ENCODE measurements around the gene FAM234B.
"Not testable (repeated sequence)": the region's sequence is repeated elsewhere in the genome, so short reads cannot be mapped to it uniquely, and the experiment has no call there.

FAM234B gene

DNA sequence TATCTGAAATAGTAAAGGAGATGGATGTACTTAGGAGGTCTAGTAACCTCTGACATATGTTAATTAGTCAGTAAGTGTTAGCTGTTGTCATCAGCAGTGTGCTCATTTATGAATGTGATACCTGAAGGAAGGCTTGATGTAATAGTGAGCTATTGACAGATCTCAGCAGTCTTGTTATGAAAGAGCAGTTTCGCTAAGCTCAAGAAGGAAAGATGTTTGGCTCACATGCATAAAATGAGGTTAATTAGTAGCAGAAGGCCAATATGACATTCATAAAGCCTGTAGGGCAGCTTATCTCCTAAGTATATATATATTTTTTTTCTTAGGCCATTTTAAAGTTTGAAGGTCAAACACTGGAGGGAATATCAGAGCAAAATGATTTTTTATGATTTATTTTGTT lies 2.8 kb downstream of the FAM234B start:
- TF ChIP-seq, protein P1, sequence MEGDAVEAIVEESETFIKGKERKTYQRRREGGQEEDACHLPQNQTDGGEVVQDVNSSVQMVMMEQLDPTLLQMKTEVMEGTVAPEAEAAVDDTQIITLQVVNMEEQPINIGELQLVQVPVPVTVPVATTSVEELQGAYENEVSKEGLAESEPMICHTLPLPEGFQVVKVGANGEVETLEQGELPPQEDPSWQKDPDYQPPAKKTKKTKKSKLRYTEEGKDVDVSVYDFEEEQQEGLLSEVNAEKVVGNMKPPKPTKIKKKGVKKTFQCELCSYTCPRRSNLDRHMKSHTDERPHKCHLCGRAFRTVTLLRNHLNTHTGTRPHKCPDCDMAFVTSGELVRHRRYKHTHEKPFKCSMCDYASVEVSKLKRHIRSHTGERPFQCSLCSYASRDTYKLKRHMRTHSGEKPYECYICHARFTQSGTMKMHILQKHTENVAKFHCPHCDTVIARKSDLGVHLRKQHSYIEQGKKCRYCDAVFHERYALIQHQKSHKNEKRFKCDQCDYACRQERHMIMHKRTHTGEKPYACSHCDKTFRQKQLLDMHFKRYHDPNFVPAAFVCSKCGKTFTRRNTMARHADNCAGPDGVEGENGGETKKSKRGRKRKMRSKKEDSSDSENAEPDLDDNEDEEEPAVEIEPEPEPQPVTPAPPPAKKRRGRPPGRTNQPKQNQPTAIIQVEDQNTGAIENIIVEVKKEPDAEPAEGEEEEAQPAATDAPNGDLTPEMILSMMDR (IDR thresholded peaks at IDR 0.05; ENCODE audit: control insufficient read depth, insufficient read depth, low read depth, low read length, missing control alignments) = no peak
- H3K4me3 ChIP-seq (ENCODE audit: control insufficient read depth, low read depth, low read length) = no peak overlapping the region
- no peak for DNase-seq (ENCODE audit: low read depth)

DNA sequence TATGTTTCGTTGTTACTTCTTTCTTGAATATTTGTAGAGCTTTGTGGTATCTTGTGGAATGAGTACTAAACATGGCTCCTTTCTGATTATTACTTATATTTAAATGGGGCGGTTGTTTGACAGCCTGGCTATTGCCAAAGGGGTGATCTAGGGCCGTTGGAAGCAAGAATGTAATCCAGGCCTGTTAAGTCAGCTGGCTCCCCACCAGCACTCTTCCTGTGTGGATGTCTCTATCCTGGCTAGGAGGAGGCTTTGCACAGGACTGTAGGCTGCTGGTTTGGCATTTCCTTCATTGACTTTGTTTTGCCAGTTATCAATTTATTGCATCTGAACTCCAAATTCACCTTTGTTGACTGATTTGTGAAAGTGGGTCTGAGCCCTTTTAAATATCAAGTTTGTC lies 5.6 kb downstream of the FAM234B start:
- DNase-seq (ENCODE audit: low read depth) = peak; percentile 2
- no peak overlapping the region for H3K4me3 ChIP-seq (ENCODE audit: control insufficient read depth, low read depth, low read length)
- TF ChIP-seq, protein P1 (IDR thresholded peaks at IDR 0.05; ENCODE audit: control insufficient read depth, insufficient read depth, low read depth, low read length, missing control alignments) = no peak

GRCh38 chr12:13052421-13052820 lies 8.2 kb downstream of the FAM234B start:
- no peak overlapping the region for H3K4me3 ChIP-seq (ENCODE audit: control insufficient read depth, low read depth, low read length)
- TF ChIP-seq, protein P1 (IDR thresholded peaks at IDR 0.05; ENCODE audit: control insufficient read depth, insufficient read depth, low read depth, low read length, missing control alignments) = no peak
- DNase-seq (ENCODE audit: low read depth) = no peak

DNA sequence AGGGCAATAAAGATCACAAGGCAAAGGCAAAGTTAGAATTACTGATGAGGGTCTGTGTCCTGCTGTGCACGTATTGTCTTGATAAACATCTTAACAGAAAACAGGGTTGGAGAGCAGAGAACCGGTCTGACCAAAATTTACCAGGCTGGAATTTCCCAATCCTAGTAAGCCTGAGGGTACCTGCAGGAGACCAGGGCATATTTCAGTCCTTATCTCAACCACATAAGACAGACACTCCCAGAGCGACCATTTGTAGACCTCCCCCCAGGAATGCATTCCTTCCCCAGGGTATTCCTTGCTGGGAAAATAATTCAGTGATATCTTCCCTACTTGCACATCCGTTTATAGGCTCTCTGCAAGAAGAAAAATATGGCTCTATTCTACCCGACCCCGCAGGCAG lies 9.4 kb downstream of the FAM234B start:
- H3K4me3 ChIP-seq (ENCODE audit: control insufficient read depth, low read depth, low read length) = not testable (repeated sequence)

DNA sequence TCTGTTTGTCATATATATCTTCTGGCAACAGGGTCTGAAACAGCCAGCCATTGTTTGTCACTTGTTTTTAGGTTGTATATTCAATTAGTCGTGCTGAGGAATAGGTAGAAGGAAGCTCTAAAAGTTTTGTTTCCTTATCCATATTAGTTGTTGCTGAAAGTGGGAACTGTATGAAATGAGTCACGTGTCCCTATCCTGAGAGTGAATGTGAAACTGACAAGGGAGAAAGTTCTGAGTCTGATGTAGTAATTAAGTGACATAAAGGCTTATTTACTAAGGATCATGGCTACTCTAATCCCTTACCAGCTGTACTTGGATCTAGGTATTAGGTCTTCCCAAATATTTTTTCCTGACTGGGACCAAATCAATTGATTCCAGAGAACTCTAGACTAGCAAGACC lies 16.4 kb downstream of the FAM234B start:
- TF ChIP-seq, protein P1 (IDR thresholded peaks at IDR 0.05; ENCODE audit: control insufficient read depth, insufficient read depth, low read depth, low read length, missing control alignments) = no peak
- DNase-seq (ENCODE audit: low read depth) = no peak
- H3K4me3 ChIP-seq (ENCODE audit: control insufficient read depth, low read depth, low read length) = no peak overlapping the region

More for the DNA sequence above, 9.4 kb downstream of the FAM234B start:
- DNase-seq (ENCODE audit: low read depth) = not testable (repeated sequence)

GRCh38 chr12:13061377-13061776 lies 17.2 kb downstream of the FAM234B start:
- no peak for DNase-seq (ENCODE audit: low read depth)
- TF ChIP-seq, protein P1 (IDR thresholded peaks at IDR 0.05; ENCODE audit: control insufficient read depth, insufficient read depth, low read depth, low read length, missing control alignments) = no peak
- no peak overlapping the region for H3K4me3 ChIP-seq (ENCODE audit: control insufficient read depth, low read depth, low read length)

GRCh38 chr12:13062669-13063068 lies 18.5 kb downstream of the FAM234B start:
- DNase-seq (ENCODE audit: low read depth) = no peak
- TF ChIP-seq, protein P1 (IDR thresholded peaks at IDR 0.05; ENCODE audit: control insufficient read depth, insufficient read depth, low read depth, low read length, missing control alignments) = no peak
- H3K4me3 ChIP-seq (ENCODE audit: control insufficient read depth, low read depth, low read length) = no peak overlapping the region
